Vagina (tissue), 2 donors: ENCODE results near the gene VWDE. TPM values are rescaled to one million over a fixed set of nuclear protein-coding genes. Genes with fewer than 3 reads are reported as not detected.
"Not testable (repeated sequence)": the region's sequence is repeated elsewhere in the genome, so short reads cannot be mapped to it uniquely, and the experiment has no call there.

Source experiments
- DNase-seq, 2 donors: peaks; one replicate each; pipeline ENCODE4 v3.0.0-alpha.2; 2017; ENCODE audit errors: extremely low spot score in 2 of 2
- H3K27ac ChIP-seq: fragments of 200-600 bp; sonication (generic); one replicate; pipeline ENCODE4 v1.5.1; 2019
- H3K27me3 ChIP-seq: fragments of 200-600 bp; sonication (generic); one replicate; pipeline ENCODE4 v1.5.1; 2019
- H3K36me3 ChIP-seq, 2 donors: fragments of 200-600 bp; sonication (generic); one replicate each; pipeline ENCODE4 v1.5.1; 2017 to 2019
- H3K4me1 ChIP-seq: fragments of 200-600 bp; sonication (generic); one replicate; pipeline ENCODE4 v1.5.1; 2019
- H3K4me3 ChIP-seq, 2 donors: fragments of 200-600 bp; sonication (generic); 1 replicate in 1 of 2; 2 replicates in 1 of 2; pipeline ENCODE4 v1.5.1; 2016 to 2019
- H3K9me3 ChIP-seq: fragments of 200-600 bp; sonication (generic); one replicate; pipeline ENCODE4 v1.5.1; 2019
- CTCF ChIP-seq, 3 experiments: fragments of 450-650 bp in 2 of 3; fragments of 200-600 bp in 1 of 3; sonication (generic) in 1 of 3; IDR thresholded peaks; one replicate each; pipeline ENCODE4 v1.5.1; 2017 to 2019; ENCODE audit warnings: antibody characterized with exemption in 3 of 3, mild to moderate bottlenecking in 2 of 3, moderate library complexity in 2 of 3
- POLR2A ChIP-seq, 2 donors: fragments of 450-650 bp; IDR thresholded peaks; one replicate each; pipeline ENCODE4 v1.6.1; 2017; ENCODE audit warnings: antibody characterized with exemption in 2 of 2, mild to moderate bottlenecking in 2 of 2, moderate library complexity in 2 of 2
- POLR2AphosphoS5 ChIP-seq, 2 donors: sonication (generic); formaldehyde crosslinking; IDR thresholded peaks; one replicate each; pipeline ENCODE4 v1.9.0; 2017; ENCODE audit warnings: antibody characterized with exemption in 2 of 2, mild to moderate bottlenecking in 2 of 2, low read depth in 1 of 2; ENCODE audit not compliant: insufficient read depth in 1 of 2
- intact Hi-C: fragments of 100-400 bp; cut with DNase I; formaldehyde crosslinking; loops from one replicate; pipeline ENCODE4 v1.15.1; 2023
- total RNA-seq: library from RNA; depleted of rRNA; stranded (reverse); fragments of >200 nt; gene quantifications from one replicate; pipeline ENCODE4 v1.2.3, GENCODE V29; 2016

VWDE gene
- total RNA-seq, 1 donor from 2014 or later: 2.9 TPM

- H3K4me3 ChIP-seq: no peak overlapping the region
- DNase-seq: no peak
- TF ChIP-seq POLR2A (IDR thresholded peaks at IDR 0.05): no peak
- H3K4me1 ChIP-seq: peaks cover 12% of the 10 kb centered on the region
- H3K27ac ChIP-seq: no peak overlapping the region
- intact Hi-C loops: no loop called here
- no peaks in the 10 kb centered on the region for H3K27me3 ChIP-seq
- H3K36me3 ChIP-seq: no peaks in the 10 kb centered on the region
- H3K9me3 ChIP-seq: no peaks in the 10 kb centered on the region
Observed at GRCh38 chr7:12402365-12402725, 1.3 kb downstream of the VWDE start.

- no peak for DNase-seq
- Histone ChIP-seq H3K4me3 (no peak overlapping the region), H3K9me3 (no peaks in the 10 kb centered on the region), H3K27ac (no peak overlapping the region), H3K27me3 (no peaks in the 10 kb centered on the region), H3K4me1 (peaks cover 12% of the 10 kb centered on the region), H3K36me3 (no peaks in the 10 kb centered on the region)
- intact Hi-C loops: no loop called here
- TF ChIP-seq CTCF (IDR thresholded peaks at IDR 0.05) (no peak), POLR2AphosphoS5 (IDR thresholded peaks at IDR 0.05; ENCODE audit: insufficient read depth in 1 of 2, low read depth in 1 of 2) (no peak), POLR2A (IDR thresholded peaks at IDR 0.05) (no peak)
Observed at GRCh38 chr7:12401538-12402364, 1.9 kb downstream of the VWDE start.

- no peak overlapping the region for H3K4me3 ChIP-seq
- no peak overlapping the region for H3K27ac ChIP-seq
- peaks cover 4% of the 10 kb centered on the region for H3K4me1 ChIP-seq
- intact Hi-C loops: no loop called here
- no peak for DNase-seq
- no peaks in the 10 kb centered on the region for H3K36me3 ChIP-seq
- TF ChIP-seq POLR2AphosphoS5 (IDR thresholded peaks at IDR 0.05; ENCODE audit: insufficient read depth in 1 of 2, low read depth in 1 of 2) (no peak), CTCF (IDR thresholded peaks at IDR 0.05) (no peak), POLR2A (IDR thresholded peaks at IDR 0.05) (no peak)
- H3K27me3 ChIP-seq: no peaks in the 10 kb centered on the region
- H3K9me3 ChIP-seq: no peaks in the 10 kb centered on the region
Observed at GRCh38 chr7:12398186-12398585, 5.5 kb downstream of the VWDE start.

- intact Hi-C loops: no loop called here
- DNase-seq: no peak
- Histone ChIP-seq H3K9me3 (no peaks in the 10 kb centered on the region), H3K27ac (no peak overlapping the region), H3K4me1 (no peaks in the 10 kb centered on the region), H3K4me3 (no peak overlapping the region), H3K36me3 (no peaks in the 10 kb centered on the region), H3K27me3 (no peaks in the 10 kb centered on the region)
- TF ChIP-seq POLR2A (IDR thresholded peaks at IDR 0.05) (no peak), POLR2AphosphoS5 (IDR thresholded peaks at IDR 0.05; ENCODE audit: insufficient read depth in 1 of 2, low read depth in 1 of 2) (no peak), CTCF (IDR thresholded peaks at IDR 0.05) (no peak)
Observed at GRCh38 chr7:12397671-12398070, 6.0 kb downstream of the VWDE start.

- H3K4me3 ChIP-seq, H3K4me1 ChIP-seq, H3K27ac ChIP-seq, H3K36me3 ChIP-seq, H3K9me3 ChIP-seq, DNase-seq, H3K27me3 ChIP-seq, intact Hi-C loops: not testable (repeated sequence)
Observed at GRCh38 chr7:12396670-12397069, 7.0 kb downstream of the VWDE start.

- no peak for DNase-seq
- TF ChIP-seq CTCF (IDR thresholded peaks at IDR 0.05): no peak
- no peak for TF ChIP-seq POLR2AphosphoS5 (IDR thresholded peaks at IDR 0.05; ENCODE audit: insufficient read depth in 1 of 2, low read depth in 1 of 2)
- TF ChIP-seq POLR2A (IDR thresholded peaks at IDR 0.05): no peak
- no peaks in the 10 kb centered on the region for H3K27me3 ChIP-seq
- intact Hi-C loops: no loop called here
- H3K4me3 ChIP-seq: no peak overlapping the region
- H3K4me1 ChIP-seq: no peaks in the 10 kb centered on the region
- no peaks in the 10 kb centered on the region for H3K36me3 ChIP-seq
- H3K9me3 ChIP-seq: no peaks in the 10 kb centered on the region
- H3K27ac ChIP-seq: no peak overlapping the region
Observed at GRCh38 chr7:12391922-12392615, 11.6 kb downstream of the VWDE start.
